HG02588 (cell line): Measurements from ENCODE around the gene ERBB4.
A peak's percentile ranks its signal among the peaks of the same experiment; 100 is the strongest.

Experiments used
- ATAC-seq: cut with Tn5 transposase; IDR thresholded peaks from one replicate; pipeline ENCODE4 v1.9.1; 2021; ENCODE audit warnings: mild to moderate bottlenecking, moderate library complexity; ENCODE audit not compliant: unreplicated experiment

Gene ERBB4

DNA sequence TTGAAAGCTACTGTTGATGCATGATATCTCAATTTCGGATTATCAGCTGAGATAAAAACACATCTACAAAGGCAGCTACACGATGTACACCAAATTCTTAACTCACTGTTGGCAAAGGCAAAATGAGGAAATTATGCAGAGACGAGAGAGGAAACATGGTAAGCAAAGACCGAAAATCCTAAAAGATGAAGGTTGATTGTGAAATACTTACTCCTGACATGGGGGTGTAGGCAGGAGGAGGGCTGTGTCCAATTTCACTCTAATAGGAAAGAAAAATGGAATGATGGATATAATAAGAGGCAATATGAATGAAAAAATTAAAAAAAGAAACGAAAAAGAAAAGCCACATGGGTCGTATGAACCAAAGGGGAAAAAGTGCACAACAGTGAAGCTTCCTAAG lies 1150.9 kb downstream of the ERBB4 start:
- no peak for ATAC-seq

GRCh38 chr2:211380041-211380440 lies 1158.6 kb downstream of the ERBB4 start:
- ATAC-seq: no peak

- ATAC-seq: no peak
Observed at GRCh38 chr2:211376410-211376809, 1162.2 kb downstream of the ERBB4 start.

- ATAC-seq: no peak
Observed at GRCh38 chr2:211373203-211373602, 1165.4 kb downstream of the ERBB4 start.

DNA sequence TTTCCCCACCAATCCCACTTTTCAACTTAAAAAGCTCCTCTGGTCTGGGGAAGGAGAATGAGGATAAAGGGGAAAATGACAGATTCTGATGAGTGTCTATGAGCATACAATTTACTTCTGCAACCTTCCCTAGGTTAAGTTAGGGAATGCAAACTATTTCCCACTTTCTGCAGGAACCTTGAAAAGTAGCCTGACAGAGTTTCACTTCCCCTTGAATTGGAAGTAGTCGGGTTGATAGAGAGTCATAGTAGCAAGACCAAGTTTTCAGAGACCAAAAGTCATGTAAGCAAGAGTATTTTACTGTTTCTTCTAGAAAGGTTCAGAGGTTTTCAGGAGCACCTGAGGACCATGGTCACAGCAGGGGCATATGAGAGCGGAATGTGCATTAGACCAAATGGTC lies 1167.1 kb downstream of the ERBB4 start:
- no peak for ATAC-seq

DNA sequence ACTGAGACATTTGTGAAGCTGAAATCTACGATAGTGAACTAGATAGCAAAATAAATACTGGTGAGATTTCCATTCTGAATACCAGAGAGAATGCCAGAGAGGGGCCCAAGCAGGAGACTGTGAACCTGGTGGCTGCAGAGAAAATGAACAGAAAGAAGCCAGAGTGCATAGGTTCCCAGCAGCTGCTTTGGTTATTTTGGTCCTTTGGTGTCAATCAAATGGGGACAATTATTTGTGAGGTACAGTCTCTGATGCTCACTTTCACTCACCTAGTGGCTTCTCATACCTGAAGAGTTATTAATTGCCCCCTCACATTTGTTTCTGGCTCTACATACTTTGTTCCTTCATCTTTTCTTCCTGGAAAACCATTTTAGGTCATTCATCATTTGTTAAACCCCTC lies 1170.1 kb downstream of the ERBB4 start:
- ATAC-seq: no peak

DNA sequence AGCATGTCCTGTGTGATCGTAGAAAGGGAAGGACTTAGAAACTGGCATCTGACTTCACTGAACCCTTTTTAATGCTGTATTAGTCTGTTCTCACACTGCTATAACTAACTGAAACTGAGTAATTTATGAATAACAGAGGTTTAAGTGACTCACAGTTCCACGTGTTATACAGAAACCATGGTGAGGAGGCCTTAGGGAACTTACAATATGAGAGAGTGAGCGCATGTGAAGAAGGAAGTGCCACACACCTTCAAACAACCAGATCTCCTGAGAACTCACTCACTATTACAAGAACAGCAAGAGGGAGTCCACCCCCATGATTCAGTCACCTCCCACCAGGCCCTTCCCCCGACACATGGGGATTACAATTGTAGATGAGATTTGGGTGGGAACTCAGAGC lies 1170.9 kb downstream of the ERBB4 start:
- peak; percentile 94 for ATAC-seq

GRCh38 chr2:211367293-211367692 lies 1171.3 kb downstream of the ERBB4 start:
- no peak for ATAC-seq

GRCh38 chr2:211364911-211365310 lies 1173.7 kb downstream of the ERBB4 start:
- ATAC-seq: no peak

- ATAC-seq: no peak
Observed at GRCh38 chr2:211361383-211361782, 1177.2 kb downstream of the ERBB4 start.

GRCh38 chr2:211359347-211359746 lies 1179.3 kb downstream of the ERBB4 start:
- ATAC-seq: no peak

- no peak for ATAC-seq
Observed at GRCh38 chr2:211358504-211358903, 1180.1 kb downstream of the ERBB4 start.

DNA sequence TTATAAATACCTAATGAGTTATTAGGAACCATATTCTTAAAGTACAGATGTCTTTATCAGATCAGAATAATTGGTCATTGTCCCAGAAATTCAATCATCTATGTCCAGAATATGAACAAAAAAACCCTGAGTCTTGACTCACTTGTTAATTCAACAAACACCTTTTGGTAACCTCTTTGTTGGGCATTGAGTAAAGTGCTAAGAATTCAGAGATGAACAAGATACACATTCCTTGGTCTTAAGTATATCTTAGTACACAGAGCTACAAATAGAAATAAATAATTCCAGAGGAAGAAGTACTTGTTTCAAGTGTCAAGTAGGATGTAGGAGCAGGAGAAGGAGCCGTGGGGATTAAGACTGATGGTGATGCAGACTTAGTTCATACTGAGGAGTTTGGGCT lies 1184.1 kb downstream of the ERBB4 start:
- ATAC-seq: no peak

DNA sequence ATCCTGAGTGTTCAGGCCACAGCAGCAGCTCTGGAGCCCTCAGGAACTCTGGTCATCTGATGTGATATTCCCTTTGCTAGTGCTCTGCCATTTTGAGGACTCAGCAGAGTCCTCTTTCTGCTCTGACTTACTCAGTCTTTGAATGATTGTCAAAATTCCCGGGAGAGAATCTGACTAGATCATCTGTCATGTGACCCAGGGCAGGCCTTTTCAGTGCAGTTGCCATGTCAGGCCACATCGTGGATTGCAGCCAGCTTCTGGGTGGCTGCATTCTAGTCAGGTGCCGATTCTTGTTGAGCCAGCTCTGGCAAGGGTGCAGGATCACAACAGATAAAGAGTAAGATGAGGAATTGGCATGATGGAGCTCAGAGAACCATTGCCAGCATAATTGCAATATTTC lies 1186.6 kb downstream of the ERBB4 start:
- ATAC-seq: no peak

DNA sequence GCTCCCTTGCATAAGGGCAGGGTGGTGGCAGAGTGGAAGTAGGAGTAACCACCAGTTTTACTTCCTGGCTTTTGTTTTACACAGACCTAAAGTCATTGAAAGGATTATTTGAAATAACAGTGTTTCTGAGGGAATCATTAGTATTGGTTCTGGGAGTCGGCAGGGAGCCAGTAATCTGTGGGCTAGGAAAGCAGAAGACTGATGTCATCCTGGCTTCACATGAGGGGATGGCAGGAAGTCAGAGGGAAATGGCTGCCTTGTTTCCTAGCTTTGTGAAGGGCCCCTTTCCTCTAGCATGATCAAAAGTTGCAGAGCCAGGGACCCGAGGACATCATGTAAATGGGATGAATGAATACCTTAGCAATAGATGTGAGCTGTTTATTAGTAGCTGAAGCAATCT lies 1189.6 kb downstream of the ERBB4 start:
- ATAC-seq: no peak

DNA sequence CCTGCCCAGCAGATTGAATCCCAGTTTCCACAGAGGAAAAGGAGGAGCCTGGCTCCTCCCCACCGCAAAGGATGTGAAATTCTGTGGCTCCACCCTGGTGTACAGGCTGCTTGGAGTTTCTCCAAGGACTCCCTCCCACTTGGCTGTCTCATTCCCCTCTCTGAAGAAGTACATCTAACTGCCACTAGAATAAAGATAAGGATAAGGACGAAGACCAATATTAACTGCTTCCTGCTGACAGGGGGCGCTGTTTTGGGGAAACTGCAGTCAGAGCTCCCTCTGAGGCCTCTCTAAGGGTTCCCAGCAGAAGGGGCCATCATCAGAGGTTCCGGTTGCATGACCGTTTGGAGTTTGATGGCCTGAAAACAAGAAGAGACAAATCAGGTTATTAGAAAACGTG lies 1191.3 kb downstream of the ERBB4 start:
- no peak for ATAC-seq

DNA sequence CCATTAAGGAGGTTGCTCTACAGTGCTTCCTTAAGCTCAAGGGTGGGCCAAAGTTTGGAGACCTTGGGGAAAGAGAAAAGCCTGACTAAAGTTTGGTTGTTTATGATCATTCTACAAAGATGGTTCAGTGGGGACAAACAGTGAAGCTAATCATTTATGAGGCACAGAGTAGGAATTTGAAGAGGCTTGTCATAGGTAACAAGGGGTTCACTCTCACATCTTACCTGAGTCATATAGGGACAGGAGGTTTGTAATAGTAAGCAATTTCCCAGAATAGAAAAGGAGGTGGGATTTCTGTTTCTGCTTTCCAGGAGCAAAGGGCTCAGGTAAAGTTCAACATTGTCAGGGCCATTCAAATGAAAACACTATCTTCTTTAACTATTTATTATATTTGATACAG lies 1194.3 kb downstream of the ERBB4 start:
- no peak for ATAC-seq

GRCh38 chr2:211333377-211333776 lies 1205.2 kb downstream of the ERBB4 start:
- no peak for ATAC-seq

DNA sequence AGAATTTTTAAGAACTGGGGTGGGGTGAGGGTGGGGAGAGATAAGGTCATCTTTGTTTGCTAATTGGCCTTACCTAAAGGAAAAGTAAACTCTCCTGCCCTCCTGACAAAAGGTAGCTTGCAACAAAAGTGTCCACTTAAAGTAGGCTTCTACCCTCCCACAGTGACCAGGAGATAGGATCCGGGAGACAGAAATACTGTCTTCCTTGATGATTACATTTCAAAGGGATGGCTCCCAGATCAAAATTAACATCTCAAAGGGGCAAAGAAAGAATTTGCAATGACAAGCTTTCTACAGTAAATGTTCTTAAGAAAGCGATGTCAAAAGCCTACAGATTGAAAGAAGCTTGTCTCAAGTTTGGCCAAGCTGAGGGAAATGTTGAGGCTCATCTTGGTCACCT lies 1206.9 kb downstream of the ERBB4 start:
- no peak for ATAC-seq

- ATAC-seq: no peak
Observed at GRCh38 chr2:211329882-211330281, 1208.7 kb downstream of the ERBB4 start.

GRCh38 chr2:211329421-211329820 lies 1209.2 kb downstream of the ERBB4 start:
- ATAC-seq: no peak

- ATAC-seq: no peak
Observed at GRCh38 chr2:211328126-211328525, 1210.5 kb downstream of the ERBB4 start.
